GM12865 (cell line): ENCODE data around the gene YWHAB.

Experiments
- DNase-seq: peaks from one replicate; pipeline ENCODE4 v3.0.0; 2010; ENCODE audit warnings: low read depth
- H3K4me3 ChIP-seq: 2 replicates; pipeline ENCODE4 v1.5.1; 2011; ENCODE audit warnings: mild to moderate bottlenecking, low read depth, low read length, control low read depth
- CTCF ChIP-seq: IDR thresholded peaks from 2 replicates; pipeline ENCODE4 v1.5.1; 2011; ENCODE audit warnings: low read length, control low read depth, low read depth, inconsistent platforms; ENCODE audit not compliant: insufficient read depth; ENCODE audit errors: missing control alignments

YWHAB gene

GRCh38 chr20:44885392-44886265 lies at the start of gene YWHAB:
TSS of gene YWHAB (plus strand) at chr20:44885705. CDS start at chr20:44901534, 15,829 bp downstream.
- TF ChIP-seq CTCF, result peak; percentile 4
- H3K4me3 ChIP-seq, result peak within 1 kb of the TSS; percentile 96
- DNase-seq, result peak; percentile 98

DNA sequence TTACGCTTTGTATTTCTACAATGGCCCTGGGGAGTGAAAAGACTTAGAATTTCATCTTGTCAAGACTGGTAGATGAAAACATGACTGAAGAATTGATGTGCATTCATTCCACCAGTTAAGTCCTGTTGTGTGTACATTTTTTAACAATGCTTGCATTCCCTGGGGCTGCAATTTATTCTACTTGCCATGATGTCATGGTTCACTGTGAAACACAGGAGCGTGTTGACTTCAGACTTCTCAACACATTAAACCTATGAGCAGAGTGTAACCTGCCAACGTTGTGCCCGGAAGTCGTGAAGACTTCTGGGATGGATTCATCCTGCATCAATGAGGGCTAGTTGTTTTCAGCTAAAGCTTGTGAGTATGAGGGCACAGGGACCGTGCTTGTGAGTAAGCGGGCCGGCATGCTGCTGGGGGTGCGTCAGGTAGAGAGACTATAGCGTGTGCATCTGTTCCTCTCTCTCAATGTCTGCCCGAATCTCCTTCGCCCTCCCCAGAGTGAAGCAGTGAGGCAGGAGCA lies 48.8 kb upstream of the YWHAB start:
- no peak for DNase-seq
- H3K4me3 ChIP-seq, result no peak overlapping the region
- TF ChIP-seq CTCF, result no peak

DNA sequence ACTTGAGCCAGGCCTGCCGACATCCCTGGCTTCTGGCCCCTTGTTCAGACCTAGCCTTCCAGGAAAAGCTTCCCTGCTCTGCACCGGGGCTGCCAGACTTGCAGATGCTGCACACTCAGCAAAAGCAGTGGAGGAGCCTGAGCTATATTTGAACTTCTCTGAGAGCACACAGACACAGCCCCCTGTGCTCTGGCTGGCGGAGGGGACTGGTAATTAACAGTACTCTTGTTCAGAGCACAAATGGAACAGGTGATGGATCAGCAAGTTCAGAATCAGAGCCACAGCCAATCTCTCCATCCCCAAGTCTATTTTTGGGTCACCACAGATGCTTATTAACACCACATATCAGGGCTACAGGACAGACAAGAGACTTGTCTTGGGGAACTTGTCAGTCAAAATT lies 47.6 kb upstream of the YWHAB start:
- H3K4me3 ChIP-seq, result no peak overlapping the region
- DNase-seq, result no peak
- TF ChIP-seq CTCF, result no peak

DNA sequence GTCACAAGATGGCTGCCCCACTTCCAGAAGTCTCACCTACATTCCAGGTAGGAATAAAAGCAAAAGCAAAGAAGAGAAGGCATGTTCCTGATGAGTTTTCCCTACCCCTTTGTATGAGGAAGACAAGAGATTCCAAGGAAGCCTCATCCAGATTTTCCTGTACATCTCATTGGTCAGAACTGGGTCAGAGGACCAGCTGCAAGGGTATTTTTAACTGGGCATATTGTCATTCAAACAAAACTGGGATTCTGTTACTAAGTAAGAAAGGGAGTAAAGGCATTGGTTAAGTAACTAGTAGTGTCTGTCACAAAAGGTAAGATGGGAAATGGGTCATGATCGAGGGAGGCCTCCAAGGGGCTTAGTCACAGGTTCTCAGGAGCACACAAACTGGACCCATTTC lies 47.0 kb upstream of the YWHAB start:
- no peak overlapping the region for H3K4me3 ChIP-seq
- DNase-seq, result no peak
- TF ChIP-seq CTCF, result no peak

- no peak for DNase-seq
- TF ChIP-seq CTCF, result no peak
- H3K4me3 ChIP-seq, result no peak overlapping the region
These were observed 46.0 kb upstream of the YWHAB start for GRCh38 chr20:44839481-44839880.

- H3K4me3 ChIP-seq, result no peak overlapping the region
- no peak for DNase-seq
- TF ChIP-seq CTCF, result no peak
These were observed 44.7 kb upstream of the YWHAB start for GRCh38 chr20:44840826-44841225.
